ENCODE results near the gene MLEC.

Gene MLEC, protein sequence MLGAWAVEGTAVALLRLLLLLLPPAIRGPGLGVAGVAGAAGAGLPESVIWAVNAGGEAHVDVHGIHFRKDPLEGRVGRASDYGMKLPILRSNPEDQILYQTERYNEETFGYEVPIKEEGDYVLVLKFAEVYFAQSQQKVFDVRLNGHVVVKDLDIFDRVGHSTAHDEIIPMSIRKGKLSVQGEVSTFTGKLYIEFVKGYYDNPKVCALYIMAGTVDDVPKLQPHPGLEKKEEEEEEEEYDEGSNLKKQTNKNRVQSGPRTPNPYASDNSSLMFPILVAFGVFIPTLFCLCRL

DNA sequence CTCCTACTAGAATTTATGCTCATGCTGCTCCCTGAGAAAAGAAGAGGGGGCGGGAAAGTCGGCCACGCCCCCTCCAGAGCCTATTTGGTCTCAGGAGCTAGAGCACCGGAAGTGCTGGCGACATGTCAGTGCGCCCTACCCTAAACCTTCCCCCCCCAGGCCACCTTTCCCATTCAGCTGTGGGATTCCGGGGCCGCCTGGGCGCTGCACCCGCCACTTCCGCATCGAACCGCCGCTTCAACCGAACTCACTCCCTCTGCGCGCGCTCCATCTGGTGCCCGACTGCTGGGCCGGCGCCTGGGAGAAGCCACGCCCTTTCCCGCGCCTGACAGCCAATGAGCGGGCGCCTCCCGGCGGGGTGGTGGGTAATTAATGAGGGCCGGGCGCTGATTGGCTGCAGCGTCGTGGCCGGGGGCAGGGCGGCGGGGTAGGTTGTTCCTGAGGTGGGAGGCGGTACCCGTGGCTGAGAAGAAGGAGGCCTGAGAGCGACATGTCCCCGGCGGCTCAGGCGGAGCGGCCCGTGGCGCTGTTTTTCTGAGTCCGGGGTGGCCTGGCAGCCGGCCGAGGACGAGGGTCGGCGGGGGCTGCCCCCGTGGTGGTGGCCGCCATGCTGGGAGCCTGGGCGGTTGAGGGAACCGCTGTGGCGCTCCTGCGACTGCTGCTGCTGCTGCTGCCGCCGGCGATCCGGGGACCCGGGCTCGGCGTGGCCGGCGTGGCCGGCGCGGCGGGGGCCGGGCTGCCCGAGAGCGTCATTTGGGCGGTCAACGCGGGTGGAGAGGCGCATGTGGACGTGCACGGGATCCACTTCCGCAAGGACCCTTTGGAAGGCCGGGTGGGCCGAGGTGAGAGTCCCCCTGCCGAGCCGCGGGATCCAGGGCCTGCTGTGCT is at the start of gene MLEC:
TSS of gene MLEC (plus strand) at position 460 of the 888 bp plus-strand sequence. CDS start at position 608, 148 bp downstream.
- peak within 1 kb of the TSS; percentile 89 for H3K4me3 ChIP-seq (ENCODE audit: low read length)
- peak; percentile 85 for DNase-seq (ENCODE audit: low read depth)
- TF ChIP-seq, protein P1, sequence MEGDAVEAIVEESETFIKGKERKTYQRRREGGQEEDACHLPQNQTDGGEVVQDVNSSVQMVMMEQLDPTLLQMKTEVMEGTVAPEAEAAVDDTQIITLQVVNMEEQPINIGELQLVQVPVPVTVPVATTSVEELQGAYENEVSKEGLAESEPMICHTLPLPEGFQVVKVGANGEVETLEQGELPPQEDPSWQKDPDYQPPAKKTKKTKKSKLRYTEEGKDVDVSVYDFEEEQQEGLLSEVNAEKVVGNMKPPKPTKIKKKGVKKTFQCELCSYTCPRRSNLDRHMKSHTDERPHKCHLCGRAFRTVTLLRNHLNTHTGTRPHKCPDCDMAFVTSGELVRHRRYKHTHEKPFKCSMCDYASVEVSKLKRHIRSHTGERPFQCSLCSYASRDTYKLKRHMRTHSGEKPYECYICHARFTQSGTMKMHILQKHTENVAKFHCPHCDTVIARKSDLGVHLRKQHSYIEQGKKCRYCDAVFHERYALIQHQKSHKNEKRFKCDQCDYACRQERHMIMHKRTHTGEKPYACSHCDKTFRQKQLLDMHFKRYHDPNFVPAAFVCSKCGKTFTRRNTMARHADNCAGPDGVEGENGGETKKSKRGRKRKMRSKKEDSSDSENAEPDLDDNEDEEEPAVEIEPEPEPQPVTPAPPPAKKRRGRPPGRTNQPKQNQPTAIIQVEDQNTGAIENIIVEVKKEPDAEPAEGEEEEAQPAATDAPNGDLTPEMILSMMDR (conservative IDR thresholded peaks at IDR 0.05; ENCODE audit: low read depth, low read length): no peak

DNA sequence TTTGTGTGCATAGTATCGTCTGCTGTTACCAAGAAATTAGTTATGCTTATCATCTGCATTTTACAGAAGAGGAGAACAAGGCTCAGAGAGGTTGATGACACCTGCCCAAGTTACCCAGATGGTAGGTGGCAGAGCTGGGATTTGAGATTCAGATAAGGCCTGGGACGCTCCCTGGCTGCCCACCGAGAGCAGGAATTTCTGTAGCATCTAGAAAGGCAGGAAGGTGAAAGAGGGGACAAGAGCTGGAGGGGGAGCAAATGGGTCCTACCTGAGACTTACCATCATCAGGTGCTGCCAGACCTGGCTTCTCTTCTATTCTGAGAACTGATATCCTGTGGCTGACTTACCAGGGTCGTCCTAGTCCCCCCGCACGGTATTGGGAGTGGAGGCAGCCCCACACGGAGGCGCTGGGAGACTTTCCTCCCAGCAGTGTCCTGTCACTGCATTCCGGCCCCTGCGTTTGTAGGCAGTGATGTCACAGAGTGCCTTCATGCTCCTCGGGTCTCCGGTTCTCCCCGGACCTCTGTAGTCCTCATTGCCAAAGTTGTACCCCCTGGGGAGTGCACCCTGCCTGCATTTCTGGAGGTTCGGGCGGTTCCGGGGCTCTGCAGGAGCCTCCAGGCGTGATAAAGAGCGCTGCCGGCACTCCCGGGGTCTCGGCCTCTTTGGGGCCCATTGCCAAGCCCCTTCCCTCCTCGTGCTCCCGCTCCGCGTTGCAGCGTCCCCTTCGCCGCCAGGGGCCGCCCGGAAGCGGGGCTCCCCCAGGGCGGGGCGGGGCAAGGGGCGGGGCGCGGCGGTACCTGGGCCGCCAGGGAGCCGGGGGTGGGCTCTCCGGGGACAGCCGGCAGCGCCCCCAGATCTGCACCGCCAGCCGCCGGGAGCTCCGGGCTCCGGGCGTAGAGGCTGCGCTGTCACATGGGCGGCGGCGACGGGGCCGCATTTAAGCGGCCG is 46.9 kb upstream of the MLEC start, which contains the start of gene CABP1:
TSS of gene CABP1 (plus strand) at position 856 of the 951 bp plus-strand sequence. CDS start at position 916, 60 bp downstream.
- no peak within 1 kb of the TSS for H3K4me3 ChIP-seq (ENCODE audit: low read length)
- TF ChIP-seq, protein P1 (conservative IDR thresholded peaks at IDR 0.05; ENCODE audit: low read depth, low read length): peak; percentile 26
- DNase-seq (ENCODE audit: low read depth): no peak

DNA sequence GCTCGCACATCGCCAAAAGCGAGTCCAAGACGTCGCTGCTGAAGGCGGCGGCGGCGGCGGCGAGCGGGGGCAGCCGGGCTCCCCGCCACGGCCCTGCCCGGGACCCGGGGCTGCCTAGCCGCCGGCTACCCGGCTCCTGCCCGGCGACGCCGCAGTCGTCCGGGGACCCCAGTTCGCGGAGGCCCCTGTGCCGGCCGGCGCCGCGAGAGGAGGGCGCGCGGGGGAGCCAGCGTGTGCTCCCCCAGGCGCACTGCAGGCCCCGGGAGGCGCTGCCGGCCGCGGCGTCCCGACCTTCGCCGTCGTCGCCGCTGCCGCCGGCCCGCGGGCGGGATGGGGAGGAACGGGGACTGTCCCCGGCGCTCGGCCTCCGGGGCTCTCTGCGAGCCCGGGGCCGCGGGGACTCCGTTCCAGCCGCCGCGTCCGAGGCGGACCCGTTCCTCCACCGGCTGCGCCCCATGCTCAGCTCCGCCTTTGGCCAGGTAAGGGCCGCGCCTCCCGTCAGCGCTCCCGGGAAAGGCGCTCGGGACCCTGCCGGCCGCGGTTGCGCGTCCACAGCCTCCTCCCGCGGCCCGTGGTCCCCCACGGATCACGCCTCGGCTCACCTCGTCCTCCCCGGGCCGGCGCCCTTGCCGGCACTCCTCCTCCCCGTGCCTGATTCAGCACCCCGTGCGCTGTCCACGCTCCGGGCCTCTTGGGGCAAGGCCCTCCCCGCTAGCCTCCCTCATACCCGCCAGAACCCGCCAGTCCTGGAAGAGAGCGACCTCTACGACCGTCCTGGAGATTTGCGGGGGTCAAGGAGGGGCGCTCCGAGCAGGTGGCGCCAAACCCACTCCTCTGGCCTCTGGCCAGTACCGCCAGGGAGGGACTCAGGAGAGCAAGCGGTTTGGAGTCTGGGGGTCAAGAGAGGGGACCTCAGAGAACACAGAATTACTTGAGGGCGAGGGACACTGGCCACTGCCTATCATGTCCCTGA is 45.8 kb upstream of the MLEC start:
- TF ChIP-seq, protein P1 (conservative IDR thresholded peaks at IDR 0.05; ENCODE audit: low read depth, low read length): no peak
- H3K4me3 ChIP-seq (ENCODE audit: low read length): no peak overlapping the region
- no peak for DNase-seq (ENCODE audit: low read depth)

DNA sequence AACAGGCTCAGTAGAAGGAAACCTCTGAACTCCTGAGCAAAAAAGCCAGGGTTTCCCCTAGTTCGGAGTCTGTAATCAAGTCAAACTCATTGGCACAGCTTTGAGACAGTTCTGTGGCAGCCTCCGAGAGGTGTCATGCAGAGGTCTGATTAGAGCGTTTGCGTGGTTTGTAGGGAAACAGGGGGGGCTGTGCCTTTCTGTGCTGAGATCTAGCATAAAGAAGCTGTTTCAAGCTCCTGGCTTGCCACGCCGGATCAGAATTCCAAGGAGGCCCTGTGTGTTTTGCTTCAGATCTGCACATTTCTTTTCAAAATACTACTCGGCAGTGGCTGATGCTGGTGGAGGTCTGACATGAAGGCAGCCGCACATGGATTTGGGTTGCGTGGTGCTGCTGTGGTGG is 44.8 kb upstream of the MLEC start:
- DNase-seq (ENCODE audit: low read depth): no peak
- TF ChIP-seq, protein P1 (conservative IDR thresholded peaks at IDR 0.05; ENCODE audit: low read depth, low read length): no peak
- no peak overlapping the region for H3K4me3 ChIP-seq (ENCODE audit: low read length)

DNA sequence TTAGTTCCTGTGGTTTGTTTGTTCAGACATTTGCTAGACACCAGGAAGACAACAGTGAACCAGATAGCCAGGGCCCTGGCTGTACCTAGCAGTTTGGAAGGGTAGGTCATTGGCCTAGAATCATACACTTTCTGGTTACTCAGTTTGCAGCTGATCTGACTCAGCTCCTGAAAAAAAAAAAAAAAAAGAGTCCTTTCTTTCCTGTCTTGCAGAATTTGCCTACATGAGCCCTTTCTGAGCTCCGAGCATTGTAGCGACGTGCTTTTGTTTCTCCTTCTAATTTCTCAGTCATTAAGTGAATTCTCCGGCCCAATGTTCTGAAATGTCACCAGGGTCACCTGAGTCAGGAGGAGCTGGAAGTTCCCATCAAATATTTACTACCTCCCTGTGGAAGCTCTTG is 44.1 kb upstream of the MLEC start:
- no peak overlapping the region for H3K4me3 ChIP-seq (ENCODE audit: low read length)
- TF ChIP-seq, protein P1 (conservative IDR thresholded peaks at IDR 0.05; ENCODE audit: low read depth, low read length): no peak
- DNase-seq (ENCODE audit: low read depth): no peak

Measured in retinal pigment epithelial cell (primary cell).